ENCODE data around the gene SPEG.
"Not testable (repeated sequence)": the region's sequence is repeated elsewhere in the genome, so short reads cannot be mapped to it uniquely, and the experiment has no call there.

The SPEG gene

DNA sequence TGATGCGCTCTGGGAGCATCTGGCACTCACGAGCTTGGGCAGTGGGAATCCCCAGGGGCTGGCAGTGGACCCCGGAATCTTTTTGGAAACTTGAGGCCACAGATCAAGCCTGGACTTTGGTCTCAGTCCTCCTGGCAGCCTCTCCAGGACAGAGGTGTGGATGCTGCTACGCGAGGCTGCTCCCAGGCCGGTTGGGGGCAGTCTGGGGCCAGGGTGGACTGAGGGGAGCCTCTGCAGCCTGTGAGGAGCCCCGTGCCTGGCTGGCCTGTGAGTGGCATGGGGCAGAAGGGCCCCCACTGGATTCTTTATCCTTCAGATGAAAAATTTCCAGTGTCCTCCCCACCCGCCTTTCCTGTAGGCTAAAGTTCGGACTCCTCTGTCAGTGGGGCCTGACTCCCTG is 29.2 kb upstream of the SPEG start:
- DNase-seq, result no peak

DNA sequence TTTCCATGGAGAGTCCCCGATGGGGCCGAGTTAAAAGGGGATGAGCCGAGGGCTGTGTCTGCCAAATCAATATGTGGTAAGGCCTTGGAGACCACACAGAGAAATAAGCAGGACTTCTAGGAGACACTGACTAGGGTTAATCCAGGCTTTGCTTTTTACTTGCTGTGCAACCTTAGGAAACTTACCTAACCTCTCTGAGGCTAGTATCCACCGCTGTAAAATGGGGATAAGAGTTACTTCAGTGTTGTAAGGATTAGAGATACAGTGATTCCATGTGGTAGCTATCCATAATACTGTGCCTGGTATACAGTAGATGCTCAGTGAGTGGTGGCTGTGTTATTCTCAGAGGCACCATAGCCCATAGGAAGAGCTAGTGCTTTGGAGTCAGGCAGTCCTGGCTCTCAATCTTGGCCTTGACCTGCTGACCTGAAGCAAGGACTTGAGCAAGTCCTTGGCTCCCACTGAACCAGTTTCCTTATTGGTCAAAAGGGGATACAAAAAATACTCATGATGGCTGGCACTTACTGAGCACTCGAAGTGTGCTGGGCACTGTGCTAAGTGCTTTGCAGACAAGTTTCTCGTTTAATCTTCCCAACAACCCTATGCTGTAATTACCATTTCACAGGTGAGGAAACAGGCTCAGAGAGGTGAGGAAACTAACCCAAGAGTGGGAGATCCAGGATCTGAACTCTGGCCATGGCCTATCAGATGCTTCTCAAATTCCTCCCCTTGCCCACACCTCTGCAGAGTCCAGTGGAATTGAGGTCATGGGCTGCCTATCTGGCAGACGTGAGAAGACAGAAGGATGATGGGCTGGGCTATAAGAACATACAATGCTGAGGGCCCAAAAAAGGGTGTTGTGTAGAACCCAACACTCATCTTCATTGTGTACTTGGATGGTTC is 28.4 kb upstream of the SPEG start:
- DNase-seq, result no peak

DNA sequence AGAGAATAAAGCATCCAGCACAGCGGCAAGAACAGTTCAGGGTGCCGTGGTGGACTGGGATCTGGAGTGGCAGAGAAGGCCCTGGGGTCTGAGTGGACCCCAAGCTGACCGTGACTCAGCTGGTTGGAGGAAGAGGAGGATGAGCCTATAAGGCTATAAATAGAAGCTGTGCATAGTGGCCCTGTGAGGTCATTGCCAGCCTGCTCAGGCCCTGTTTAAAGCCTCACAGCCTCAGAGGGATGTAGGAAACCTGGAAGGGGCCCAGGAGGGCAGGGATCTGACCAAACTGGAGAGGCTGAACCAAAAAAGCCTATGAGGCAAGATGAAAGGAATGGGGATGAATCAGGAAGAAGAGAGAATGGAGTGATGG is 27.8 kb upstream of the SPEG start:
- DNase-seq, result no peak

DNA sequence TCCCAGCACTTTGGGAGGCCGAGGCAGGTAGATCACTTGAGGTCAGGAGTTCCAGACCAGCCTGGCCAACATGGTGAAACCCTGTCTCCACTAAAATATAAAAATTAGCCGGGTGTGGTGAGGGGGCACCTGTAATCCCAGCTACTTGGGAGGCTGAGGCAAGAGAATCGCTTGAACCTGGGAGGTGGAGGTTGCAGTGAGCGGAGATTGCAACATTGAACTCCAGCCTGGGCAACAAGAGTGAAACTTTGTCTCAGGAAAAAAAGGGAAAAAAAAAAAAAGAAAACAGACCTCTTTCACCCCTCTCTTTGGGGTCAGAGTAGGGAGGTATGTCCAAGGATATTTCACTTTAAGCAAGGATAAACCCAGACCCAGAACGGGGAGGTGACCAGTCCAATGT is 27.3 kb upstream of the SPEG start:
- DNase-seq, result not testable (repeated sequence)

DNA sequence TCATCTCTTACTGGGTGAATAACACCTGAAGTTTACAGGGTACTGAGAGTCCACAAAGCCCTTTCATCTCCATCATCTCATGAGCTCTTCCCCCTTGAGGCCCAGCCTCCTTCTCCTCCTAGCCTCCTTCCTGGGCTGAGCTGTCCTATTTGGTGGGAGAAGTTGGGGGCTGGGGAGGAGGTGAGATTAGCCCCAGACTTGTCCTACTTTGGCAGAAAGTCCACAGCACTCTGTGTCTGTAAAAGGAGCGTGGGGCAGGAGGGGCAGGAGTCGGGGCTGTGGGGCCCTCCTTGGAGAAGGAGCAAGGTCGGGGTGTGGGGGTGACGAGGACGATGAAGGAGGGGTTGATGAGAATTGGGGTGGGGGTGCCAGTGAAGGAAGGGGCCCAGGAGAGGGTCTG is 26.4 kb upstream of the SPEG start:
- no peak for DNase-seq

DNA sequence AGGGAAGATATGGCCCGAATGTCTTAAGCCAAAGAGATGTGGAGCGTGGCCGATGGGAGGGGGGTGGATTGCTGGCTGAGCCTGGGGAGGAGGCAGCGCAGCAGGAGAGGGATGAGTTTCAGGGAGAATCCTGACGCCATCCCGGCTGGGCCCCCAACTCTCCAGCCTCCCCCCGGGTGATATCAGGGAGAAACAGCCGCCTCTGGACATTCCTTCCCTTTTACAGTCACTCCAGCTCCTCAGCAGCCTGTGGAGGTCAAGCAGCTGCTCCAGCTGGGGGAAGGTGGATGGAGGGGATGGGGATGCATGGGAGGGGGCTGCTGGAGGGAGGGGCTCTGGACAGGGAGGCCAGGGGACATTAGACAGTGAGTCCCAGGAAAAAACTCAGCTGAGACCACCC is 26.0 kb upstream of the SPEG start:
- no peak for DNase-seq

DNA sequence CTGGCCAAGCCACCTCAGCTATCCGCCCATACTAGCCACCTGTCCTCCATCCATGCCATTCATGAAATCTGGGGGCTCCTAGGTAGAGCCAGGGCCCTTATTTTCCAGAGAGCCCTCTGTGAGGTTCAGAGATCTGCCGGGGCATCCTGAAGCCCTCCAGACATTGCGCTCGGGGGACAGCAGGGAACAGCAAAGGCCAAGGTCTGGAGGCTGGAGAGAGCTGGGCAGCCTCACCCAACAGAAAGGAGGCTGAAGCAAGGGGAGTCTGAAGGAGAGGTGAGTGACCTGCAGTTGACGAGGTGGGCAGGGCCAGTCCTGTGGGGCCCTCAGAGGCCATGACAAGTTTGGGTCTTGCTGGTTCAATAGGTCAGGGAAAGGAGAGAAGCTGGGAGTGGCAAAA is 25.0 kb upstream of the SPEG start:
- no peak for DNase-seq

DNA sequence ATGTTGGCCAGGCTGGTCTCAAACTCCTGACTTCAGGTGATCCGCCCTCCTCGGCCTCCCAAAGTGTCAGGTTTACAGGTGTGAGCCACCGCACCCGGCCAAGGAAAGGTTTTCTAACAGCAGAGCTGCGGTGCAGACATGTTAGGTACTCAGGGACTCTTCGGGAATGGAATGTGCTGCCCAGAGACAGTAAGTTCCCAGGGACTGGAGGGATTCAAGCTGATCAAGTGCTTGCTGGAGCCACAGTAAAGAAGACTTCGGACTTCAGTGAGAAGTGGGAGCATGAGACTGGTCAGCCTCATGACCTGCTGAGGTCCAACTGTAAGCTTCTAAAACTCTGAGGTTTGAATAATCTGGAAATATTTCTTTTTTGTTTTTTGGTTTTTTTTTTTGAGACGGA is 24.3 kb upstream of the SPEG start:
- no peak for DNase-seq

DNA sequence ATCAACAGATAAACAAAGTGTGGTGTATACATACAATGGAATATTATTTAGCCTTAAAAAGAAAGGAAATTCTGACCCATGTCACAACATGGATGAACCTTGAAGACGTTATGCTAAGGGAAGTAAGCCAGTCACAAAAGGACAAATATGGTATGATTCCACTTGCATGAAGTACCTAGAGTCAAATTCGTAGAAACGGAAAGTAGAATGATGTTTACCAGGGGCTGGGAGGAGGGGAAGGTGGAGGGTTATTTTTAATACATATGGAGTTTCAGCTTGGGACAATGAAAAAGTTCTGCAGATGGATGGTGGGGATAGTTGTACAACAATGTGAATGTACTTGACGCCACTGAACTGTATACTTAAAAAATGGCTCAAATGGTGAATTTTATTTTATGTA is 19.8 kb upstream of the SPEG start:
- no peak for DNase-seq

DNA sequence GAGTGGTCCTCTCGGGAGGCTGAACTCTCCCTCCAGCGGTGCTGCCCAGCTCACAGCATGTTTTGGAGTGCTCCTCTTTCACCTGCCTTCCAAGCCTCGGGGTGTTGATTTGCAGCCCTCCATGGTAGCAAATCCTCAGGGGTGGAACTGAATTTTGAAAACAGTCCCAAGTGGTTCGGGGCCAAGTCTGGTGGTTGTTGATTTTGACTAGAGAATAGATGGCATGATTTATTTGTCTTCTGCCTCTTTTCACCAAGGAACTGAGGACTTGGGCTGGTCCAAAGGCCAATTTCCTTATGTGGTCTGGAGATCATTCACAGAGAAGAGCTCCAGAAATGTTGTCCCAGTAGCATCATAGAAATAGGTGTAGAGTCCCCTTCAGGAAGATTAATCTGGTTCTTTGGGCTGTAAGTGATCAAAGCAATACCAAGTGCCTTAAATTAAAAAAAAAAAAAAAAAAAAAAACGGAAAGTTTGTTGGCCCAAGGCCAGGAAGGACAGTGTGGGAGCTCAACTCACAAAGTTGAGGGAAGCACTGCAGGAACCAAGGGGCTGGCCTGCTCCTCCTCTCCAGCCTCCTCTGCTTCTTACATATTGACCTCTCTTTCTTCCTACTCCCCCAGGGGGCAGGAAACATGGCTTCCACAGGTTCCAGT is 18.9 kb upstream of the SPEG start:
- DNase-seq, result no peak

DNA sequence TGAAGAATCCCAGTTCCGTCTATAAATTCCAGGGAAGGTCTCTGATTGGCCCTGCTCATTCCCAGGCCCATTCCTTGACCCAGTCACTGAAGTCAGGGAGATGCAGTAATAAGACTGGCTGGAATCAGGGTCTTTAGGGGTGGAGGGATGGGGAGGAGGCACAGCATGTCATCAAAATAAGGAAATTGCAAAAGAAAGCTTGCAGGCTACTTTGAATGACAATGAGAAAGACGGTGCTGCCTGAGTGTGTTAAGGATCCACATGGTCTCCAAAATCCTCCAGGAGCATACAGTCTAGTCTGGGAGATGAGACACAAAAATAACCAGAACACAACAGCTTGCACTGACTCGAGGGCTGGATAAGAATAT is 18.4 kb upstream of the SPEG start:
- DNase-seq, result no peak

DNA sequence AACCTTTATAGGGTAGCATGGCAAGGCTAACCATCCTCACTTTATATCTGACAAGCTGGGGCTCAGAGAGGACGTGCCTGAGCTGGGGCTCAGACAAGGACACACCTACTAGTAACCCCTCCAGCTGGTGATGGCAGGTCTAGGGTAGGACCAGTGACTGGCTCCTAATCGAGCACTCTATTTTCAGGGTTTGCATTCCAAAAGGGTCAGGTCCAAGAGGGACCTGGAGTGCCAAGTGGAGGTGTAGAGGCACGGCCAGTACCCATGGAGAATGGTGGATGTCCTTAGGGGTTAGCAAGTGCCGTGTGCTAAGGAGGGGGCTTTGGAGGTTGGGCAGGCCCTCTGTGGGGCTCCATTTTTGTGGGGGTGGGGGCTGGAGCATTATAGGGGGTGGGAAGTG is 17.7 kb upstream of the SPEG start:
- no peak for DNase-seq

DNA sequence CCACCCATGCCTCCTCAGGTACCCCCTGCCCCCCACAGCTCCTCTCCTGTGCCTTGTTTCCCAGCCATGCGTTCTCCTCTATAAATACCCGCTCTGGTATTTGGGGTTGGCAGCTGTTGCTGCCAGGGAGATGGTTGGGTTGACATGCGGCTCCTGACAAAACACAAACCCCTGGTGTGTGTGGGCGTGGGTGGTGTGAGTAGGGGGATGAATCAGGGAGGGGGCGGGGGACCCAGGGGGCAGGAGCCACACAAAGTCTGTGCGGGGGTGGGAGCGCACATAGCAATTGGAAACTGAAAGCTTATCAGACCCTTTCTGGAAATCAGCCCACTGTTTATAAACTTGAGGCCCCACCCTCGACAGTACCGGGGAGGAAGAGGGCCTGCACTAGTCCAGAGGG is 17.3 kb upstream of the SPEG start:
- no peak for DNase-seq

DNA sequence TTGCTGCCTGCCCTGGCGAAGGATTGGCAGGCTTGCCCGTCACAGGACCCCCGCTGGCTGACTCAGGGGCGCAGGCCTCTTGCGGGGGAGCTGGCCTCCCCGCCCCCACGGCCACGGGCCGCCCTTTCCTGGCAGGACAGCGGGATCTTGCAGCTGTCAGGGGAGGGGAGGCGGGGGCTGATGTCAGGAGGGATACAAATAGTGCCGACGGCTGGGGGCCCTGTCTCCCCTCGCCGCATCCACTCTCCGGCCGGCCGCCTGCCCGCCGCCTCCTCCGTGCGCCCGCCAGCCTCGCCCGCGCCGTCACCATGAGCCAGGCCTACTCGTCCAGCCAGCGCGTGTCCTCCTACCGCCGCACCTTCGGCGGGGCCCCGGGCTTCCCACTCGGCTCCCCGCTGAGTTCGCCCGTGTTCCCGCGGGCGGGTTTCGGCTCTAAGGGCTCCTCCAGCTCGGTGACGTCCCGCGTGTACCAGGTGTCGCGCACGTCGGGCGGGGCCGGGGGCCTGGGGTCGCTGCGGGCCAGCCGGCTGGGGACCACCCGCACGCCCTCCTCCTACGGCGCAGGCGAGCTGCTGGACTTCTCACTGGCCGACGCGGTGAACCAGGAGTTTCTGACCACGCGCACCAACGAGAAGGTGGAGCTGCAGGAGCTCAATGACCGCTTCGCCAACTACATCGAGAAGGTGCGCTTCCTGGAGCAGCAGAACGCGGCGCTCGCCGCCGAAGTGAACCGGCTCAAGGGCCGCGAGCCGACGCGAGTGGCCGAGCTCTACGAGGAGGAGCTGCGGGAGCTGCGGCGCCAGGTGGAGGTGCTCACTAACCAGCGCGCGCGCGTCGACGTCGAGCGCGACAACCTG is 16.3 kb upstream of the SPEG start, which contains the start of gene DES:
Gene DES, plus strand, starts transcription at position 223 of the 857 bp plus-strand sequence. Its CDS starts 86 bp downstream, at position 309.
- no peak for DNase-seq

DNA sequence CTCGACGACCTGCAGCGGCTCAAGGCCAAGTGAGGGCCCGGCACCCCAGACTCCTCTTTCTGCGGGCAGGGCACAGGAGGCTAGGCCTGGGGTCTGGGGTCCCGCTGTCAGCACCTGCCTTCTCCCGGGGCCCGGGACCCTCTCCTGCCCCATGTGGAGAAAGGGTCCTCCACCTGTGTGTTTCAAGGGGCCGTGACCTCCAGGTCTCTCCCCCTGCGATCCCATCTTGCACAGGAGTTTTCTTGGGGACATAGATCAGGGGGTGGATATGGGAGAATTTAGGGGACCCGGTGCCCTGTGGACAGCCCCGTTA is 15.7 kb upstream of the SPEG start:
- no peak for DNase-seq

DNA sequence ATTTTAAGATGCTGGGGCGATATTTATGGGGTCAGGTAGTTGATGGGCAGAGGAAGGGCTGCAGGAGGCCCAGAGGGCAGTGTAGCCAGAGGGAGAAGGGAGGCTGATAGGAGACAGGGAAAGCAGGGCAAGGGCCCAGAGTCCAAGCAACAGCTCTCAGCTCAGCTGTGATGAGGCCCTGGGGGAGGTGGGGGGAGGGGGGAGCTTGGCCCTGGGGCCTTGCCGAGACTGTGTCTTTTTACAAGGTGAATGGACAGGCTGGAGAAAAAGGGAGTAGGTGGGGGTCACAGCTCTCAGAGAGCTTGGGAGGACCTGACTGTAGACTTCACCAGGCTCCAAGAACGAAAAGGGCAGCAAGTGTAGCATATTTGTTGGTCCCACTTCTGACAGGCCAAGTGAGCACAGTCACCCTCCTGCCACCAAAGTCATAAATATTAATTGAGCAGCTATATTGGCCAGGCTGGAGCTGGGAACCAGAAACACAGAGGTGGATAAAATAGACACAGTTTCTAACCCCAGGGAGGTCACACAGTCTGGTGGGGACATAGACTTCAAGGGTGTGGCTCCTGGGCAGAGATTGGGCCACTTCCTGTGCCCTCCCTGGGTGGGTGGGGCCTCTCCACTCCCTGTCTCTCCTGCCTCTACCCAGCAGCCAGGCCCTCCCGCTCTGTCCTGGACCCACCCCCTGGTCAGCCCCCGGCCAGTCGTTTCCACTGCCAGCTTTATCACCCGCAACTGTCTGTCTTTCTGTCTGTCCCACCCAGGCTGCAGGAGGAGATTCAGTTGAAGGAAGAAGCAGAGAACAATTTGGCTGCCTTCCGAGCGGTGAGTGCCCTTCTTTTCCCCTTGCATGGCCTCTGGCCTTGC is 15.1 kb upstream of the SPEG start:
- no peak for DNase-seq

DNA sequence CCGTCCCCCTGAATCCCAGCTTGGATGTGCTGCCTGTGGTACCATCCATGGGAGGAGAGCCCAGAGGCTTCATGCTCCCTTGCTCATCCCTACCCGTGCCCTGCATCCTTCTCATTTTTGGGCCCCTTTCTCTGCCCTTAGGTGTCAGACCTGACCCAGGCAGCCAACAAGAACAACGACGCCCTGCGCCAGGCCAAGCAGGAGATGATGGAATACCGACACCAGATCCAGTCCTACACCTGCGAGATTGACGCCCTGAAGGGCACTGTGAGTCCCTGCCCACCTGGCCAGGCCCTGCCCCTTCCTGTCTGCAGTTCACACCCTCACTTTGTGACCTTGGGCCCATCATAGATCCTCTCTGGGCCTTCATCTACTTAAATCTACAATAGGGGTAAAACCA is 14.0 kb upstream of the SPEG start:
- no peak for DNase-seq

DNA sequence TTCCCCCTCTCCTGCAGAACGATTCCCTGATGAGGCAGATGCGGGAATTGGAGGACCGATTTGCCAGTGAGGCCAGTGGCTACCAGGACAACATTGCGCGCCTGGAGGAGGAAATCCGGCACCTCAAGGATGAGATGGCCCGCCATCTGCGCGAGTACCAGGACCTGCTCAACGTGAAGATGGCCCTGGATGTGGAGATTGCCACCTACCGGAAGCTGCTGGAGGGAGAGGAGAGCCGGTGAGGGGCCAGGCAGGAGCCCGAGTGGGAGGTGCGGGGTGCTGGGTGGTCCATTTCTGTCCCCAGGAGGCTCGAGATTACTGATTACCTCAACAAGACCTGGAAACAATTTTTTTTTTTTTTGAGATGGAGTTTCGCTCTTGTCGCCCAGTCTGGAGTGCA is 13.3 kb upstream of the SPEG start:
- DNase-seq, result no peak

DNA sequence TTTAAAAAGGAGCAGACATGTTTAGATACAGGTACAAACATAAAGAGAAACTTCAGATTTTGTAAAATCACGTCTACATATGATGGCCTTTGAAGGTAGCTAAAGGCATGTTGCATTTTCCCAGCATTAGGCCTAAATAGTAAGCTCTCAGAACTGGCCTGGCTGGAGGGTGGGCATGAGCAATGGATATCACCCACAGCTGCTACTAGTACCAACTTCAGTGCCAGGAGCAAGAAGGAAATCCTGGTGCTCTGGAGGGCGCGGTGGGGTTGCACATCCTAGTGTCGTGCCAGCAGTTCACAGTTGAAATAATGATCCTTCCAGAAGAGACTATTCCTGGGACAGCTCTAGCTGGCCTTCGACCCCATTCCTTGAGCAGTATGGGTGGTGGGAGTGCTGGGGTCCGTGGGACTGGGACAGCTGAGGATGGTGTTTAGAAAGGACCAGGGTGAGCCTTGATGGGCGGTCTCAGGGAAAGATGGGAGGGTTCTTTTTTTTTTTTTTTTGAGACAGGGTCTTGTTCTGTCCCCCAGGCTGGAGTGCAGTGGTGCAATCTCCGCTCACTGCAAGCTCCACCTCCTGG is 11.6 kb upstream of the SPEG start:
- DNase-seq, result no peak

DNA sequence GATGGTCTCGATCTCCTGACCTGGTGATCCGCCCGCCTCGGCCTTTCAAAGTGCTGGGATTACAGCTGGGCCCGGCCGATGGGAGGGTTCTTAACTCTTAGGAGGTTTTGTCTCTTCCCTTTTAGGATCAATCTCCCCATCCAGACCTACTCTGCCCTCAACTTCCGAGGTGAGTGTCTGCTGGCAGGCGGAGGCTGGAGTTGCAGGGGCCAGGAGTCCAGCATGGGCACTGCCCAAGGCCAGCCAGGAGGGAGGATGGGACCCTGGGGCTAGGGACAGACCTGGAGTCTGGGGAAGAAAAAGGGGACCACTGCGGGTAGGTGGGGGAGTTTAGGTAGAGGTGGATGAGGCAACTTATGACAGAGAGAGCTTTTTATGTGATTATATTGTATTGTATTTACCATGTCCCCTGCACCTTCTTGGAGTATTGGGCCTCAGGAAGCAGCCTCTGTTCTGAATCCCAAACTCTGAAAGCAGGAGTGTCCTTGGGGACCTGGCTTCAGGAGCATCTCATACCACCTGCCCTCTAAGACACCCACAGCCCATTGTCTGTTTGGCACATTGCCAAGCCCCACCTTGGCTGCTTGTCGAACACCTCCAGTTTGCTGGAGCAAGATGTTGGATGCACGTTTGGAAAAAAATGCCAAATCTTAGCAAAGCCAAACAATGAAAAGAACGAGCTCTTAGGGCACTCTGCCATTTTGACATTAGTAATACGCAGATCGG is 10.8 kb upstream of the SPEG start:
- no peak for DNase-seq

DNA sequence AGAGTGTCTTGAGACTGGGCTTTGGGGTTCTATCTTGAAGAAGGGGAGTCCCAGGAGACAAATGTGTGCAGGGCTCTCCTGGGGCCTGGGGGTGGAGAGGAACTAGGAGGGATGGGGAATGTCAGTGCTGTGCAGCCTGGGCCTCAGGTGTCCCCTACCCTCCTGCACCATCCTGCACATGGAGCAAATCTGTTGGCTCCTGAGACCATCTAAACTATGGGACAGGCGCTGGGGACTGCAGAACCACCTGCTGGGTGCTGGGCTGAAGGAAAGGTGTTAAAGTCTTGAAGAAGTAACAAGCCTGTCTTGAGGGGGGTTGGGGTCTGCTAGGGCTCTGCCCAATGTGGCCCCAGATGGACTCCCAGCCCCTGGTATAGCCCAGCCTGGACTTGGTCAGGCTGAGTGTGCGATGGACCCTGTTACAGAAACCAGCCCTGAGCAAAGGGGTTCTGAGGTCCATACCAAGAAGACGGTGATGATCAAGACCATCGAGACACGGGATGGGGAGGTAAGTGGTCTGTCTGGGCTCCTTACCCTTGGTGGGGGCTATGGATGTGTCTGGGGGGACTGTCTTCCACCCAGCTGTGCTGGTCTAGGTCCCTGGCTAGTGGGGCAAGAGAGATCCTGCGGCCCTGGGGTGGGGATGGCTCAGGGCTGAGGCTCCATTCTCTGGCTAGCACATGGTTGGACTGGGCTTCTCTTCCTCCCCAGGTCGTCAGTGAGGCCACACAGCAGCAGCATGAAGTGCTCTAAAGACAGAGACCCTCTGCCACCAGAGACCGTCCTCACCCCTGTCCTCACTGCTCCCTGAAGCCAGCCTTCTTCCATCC is 9.2 kb upstream of the SPEG start:
- DNase-seq, result no peak
